ENCODE measurements around the gene SLX4IP.

The SLX4IP gene

DNA sequence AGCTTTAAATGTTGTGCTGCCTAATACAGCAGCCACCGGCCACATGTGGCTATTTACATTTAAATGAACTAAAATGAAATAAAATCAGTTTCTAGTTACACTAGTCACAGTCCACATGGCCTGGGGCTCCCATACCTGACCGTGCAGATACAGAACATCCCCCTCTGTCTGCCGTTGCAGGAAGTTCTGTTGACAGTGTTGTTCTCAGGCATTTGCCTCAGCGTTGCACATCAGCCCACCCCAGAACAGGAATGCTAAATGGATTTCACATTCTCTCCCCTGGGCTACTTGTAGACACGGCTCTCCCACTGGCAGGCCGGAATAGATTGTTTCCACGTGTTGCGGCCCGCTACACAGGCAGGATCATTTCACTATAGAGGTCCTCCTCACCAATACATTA, 212.4 kb downstream of the SLX4IP start:
- no peak overlapping the region for H3K4me3 ChIP-seq (ENCODE audit: low read depth, low read length)
- TF ChIP-seq, protein P1, sequence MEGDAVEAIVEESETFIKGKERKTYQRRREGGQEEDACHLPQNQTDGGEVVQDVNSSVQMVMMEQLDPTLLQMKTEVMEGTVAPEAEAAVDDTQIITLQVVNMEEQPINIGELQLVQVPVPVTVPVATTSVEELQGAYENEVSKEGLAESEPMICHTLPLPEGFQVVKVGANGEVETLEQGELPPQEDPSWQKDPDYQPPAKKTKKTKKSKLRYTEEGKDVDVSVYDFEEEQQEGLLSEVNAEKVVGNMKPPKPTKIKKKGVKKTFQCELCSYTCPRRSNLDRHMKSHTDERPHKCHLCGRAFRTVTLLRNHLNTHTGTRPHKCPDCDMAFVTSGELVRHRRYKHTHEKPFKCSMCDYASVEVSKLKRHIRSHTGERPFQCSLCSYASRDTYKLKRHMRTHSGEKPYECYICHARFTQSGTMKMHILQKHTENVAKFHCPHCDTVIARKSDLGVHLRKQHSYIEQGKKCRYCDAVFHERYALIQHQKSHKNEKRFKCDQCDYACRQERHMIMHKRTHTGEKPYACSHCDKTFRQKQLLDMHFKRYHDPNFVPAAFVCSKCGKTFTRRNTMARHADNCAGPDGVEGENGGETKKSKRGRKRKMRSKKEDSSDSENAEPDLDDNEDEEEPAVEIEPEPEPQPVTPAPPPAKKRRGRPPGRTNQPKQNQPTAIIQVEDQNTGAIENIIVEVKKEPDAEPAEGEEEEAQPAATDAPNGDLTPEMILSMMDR (IDR thresholded peaks at IDR 0.05; ENCODE audit: control insufficient read depth, extremely low read depth, insufficient read depth), result peak; percentile 50
- DNase-seq (ENCODE audit: low read depth), result no peak

DNA sequence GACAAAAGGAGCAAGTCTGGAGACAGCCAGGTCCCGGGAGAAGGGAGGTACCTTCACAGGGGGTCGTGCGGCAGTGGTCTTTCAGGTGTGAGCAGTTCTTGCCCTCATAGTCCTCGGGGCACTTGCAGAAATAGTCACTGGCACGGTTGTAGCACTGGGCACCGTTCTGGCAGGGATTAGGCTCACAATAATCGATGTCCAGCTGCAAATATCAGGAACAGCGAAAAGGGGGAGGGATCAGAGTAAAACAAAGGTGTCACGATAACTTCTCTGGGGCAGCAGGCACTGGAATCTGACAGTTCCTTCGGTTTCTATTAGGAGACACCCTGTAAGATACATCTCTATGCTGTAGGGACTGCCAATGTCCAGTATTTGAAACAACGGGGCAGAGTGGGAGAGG, 212.8 kb downstream of the SLX4IP start:
- no peak overlapping the region for H3K4me3 ChIP-seq (ENCODE audit: low read depth, low read length)
- DNase-seq (ENCODE audit: low read depth), result no peak
- TF ChIP-seq, protein P1 (IDR thresholded peaks at IDR 0.05; ENCODE audit: control insufficient read depth, extremely low read depth, insufficient read depth), result no peak

DNA sequence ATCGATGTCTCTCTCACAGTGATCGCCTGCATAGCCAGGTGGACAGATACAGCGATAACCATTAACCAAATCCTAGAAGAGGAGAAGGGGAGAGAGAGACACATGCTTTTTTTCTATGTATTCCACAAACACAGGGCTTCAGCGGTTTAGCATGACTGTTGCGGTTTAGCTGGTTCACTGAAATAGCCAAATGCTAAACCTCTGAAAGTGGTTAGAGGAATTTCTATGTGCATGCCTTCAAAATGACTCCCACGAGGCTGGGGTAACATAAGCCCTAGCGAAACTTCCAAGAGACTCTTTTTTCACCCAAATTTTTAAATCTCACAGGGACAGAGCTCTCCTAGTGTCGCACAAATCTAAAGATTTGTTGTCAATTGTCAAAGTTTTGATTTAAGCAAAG, 213.5 kb downstream of the SLX4IP start:
- TF ChIP-seq, protein P1 (IDR thresholded peaks at IDR 0.05; ENCODE audit: control insufficient read depth, extremely low read depth, insufficient read depth), result no peak
- H3K4me3 ChIP-seq (ENCODE audit: low read depth, low read length), result no peak overlapping the region
- DNase-seq (ENCODE audit: low read depth), result no peak

DNA sequence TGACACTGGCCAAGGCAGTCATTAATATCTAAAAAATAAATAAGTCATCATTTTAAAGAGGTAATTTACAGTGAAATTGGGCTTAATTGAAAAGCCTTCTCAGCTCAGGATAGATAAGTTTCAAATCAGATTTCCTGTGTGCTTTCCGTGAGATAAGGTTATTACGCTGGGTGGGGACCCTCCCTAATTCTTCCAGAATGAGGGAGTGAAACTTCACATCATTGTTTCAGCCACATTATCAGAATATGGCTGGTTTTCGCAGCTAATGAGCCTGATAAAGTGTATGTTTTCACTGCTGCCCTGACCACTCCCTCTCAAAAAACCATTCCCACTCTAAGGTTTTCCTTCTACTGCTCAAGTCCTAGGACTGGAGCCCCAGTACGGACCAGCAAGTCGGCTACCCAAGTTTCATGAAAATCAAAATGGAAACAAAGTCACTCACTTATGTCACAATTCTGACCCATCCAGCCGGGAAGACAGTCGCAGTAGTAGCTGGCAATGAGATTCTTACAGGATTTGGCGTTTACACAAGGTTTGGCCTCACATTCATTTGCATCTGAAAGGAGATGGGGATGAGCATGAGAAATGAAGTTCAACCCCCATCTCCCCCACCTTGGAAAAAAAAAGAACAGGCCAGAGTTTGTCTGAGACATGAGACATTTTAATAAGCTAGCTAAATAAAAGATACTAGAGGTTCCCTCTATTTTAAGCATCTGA, 214.1 kb downstream of the SLX4IP start:
- H3K4me3 ChIP-seq (ENCODE audit: low read depth, low read length), result no peak overlapping the region
- no peak for DNase-seq (ENCODE audit: low read depth)
- TF ChIP-seq, protein P1 (IDR thresholded peaks at IDR 0.05; ENCODE audit: control insufficient read depth, extremely low read depth, insufficient read depth), result no peak

DNA sequence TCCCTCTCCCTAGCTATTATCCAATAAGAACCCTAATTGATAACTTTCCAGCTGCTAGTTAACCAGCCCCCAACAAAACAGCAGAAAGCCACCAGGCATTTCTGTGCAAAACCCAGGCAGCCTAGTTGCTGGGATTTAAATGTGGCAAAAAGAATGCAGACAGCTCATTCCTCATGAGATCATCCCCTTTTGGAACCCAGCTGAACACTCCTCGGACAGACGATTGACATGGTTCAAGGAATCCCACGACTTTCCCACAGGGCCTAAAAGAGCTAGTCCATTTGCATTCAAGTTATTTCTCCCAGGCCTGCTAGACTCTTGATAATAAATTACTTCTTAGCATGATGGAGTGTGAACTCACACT, 214.7 kb downstream of the SLX4IP start:
- no peak overlapping the region for H3K4me3 ChIP-seq (ENCODE audit: low read depth, low read length)
- no peak for DNase-seq (ENCODE audit: low read depth)
- TF ChIP-seq, protein P1 (IDR thresholded peaks at IDR 0.05; ENCODE audit: control insufficient read depth, extremely low read depth, insufficient read depth), result no peak

DNA sequence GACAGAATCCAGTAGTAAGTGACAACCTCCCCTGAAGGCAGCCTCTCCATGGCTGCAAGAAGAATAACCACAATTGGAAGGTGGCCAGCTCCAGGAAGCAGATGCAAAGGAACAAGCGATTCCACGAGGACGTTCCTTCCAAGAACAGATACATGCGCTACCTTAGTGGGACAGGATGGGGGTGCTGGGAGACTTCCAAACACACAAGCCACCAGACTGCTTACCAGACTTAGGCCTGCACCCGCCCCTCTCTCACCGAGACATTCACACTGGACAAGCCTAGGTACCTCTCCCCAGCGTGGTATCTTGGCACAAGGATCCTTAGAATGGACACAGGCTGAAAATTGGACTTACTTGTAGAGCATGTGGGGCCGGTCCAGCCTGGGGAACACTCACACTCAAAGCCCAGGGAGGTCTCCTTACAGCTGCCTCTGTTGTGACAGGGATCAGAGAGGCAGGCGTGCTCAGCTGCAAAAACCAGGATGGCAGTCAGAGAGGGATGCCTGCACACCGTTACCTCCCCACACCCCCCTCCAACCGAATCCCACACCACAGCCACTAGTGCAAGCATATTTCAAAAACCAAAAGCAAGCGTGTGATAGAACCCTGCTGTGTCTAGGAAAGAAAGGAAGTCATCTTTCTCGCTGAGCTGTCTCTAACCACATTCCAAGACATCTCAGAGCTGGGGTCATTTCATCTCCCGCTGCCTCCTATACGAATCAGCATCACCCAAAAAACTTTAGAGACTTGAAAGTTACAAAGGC, 216.3 kb downstream of the SLX4IP start:
- no peak overlapping the region for H3K4me3 ChIP-seq (ENCODE audit: low read depth, low read length)
- DNase-seq (ENCODE audit: low read depth), result no peak
- TF ChIP-seq, protein P1 (IDR thresholded peaks at IDR 0.05; ENCODE audit: control insufficient read depth, extremely low read depth, insufficient read depth), result no peak

Data from LNCaP clone FGC (cell line).